Activated naive CD8-positive, alpha-beta T cell (primary cell): ENCODE results near the gene IL26.
"Not testable (repeated sequence)": the region's sequence is repeated elsewhere in the genome, so short reads cannot be mapped to it uniquely, and the experiment has no call there.

Experiments used
- H3K27ac Mint-ChIP-seq: one replicate; pipeline ENCODE4 v1.8.0; 2021; ENCODE audit warnings: mixed read lengths
- H3K27me3 Mint-ChIP-seq: one replicate; pipeline ENCODE4 v1.8.0; 2021; ENCODE audit warnings: mixed read lengths
- H3K36me3 Mint-ChIP-seq: one replicate; pipeline ENCODE4 v1.8.0; 2021; ENCODE audit warnings: mixed read lengths
- H3K4me1 Mint-ChIP-seq: one replicate; pipeline ENCODE4 v1.8.0; 2021; ENCODE audit warnings: low read depth, mixed read lengths
- H3K4me3 Mint-ChIP-seq: one replicate; pipeline ENCODE4 v1.8.0; 2021; ENCODE audit warnings: mild to moderate bottlenecking, mixed read lengths
- H3K9me3 Mint-ChIP-seq: one replicate; pipeline ENCODE4 v1.8.0; 2021; ENCODE audit warnings: low read depth, mixed read lengths

The IL26 gene

DNA sequence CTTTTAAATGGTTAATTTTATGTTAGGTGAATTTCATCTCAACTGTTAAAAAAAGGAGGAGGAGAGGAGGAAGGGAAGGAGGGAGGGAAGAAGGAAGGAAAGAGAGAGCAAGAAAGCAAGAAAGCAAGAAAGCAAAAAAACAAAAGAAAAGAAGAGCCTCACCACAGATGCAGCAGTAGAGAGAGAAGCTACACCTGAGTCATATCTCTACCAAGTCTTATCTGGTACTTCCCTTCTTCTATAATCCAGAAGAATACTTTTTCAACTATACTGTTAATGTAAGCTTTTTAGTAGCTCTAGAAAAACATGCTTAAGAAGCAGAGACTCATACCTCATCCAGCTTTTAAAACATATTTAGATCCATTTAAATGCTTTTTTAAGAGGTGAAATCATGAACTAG is 5.6 kb upstream of the IL26 start:
- Mint-ChIP-seq H3K4me1 (peaks cover 12% of the 10 kb centered on the region), H3K27me3 (no peaks in the 10 kb centered on the region), H3K27ac (no peak overlapping the region), H3K36me3 (peaks cover 3% of the 10 kb centered on the region), H3K4me3 (no peak overlapping the region), H3K9me3 (no peaks in the 10 kb centered on the region)

DNA sequence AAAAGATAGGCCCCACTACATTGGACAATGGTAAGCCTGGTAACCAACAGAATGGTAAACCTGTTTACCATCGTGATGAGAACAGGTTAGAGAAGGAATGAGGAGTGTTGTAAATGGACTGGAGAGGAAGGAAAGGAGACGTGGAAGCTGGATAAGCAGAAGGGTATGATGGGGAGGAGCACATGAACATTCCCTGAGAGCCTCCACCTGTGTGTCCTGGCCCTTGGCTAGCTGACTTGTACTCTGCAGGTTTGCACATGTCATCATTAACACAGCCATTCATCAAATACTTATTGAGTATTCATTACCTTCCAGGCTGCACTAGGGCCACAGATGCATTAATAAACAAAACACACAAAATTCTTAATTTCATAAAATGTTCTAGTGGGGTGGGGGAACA is 4.3 kb upstream of the IL26 start:
- no peak overlapping the region for H3K27ac Mint-ChIP-seq
- no peak overlapping the region for H3K4me3 Mint-ChIP-seq
- no peaks in the 10 kb centered on the region for H3K9me3 Mint-ChIP-seq
- H3K4me1 Mint-ChIP-seq, result peaks cover 4% of the 10 kb centered on the region
- H3K27me3 Mint-ChIP-seq, result no peaks in the 10 kb centered on the region
- no peaks in the 10 kb centered on the region for H3K36me3 Mint-ChIP-seq

DNA sequence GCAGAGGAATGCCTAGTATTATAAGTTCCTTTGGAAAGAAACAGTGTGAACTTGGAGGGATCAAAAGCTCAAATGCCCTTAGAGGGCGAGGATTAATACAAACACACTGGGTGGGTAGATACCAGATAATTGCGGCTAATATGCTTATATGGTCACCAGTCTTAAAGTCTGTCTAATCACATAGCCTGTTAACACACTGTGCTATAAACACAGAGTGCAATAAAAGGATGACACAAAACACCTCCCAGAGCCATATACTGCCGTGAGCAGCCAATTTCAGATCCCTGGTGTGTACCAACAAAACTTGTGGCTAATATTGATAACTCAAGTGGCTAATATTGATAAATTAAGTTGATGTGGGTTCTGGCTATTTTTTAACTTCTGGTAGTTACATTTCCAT is 1.7 kb upstream of the IL26 start:
- Mint-ChIP-seq H3K36me3 (no peaks in the 10 kb centered on the region), H3K9me3 (no peaks in the 10 kb centered on the region), H3K4me1 (peaks cover 6% of the 10 kb centered on the region), H3K4me3 (no peak overlapping the region), H3K27ac (no peak overlapping the region), H3K27me3 (no peaks in the 10 kb centered on the region)

DNA sequence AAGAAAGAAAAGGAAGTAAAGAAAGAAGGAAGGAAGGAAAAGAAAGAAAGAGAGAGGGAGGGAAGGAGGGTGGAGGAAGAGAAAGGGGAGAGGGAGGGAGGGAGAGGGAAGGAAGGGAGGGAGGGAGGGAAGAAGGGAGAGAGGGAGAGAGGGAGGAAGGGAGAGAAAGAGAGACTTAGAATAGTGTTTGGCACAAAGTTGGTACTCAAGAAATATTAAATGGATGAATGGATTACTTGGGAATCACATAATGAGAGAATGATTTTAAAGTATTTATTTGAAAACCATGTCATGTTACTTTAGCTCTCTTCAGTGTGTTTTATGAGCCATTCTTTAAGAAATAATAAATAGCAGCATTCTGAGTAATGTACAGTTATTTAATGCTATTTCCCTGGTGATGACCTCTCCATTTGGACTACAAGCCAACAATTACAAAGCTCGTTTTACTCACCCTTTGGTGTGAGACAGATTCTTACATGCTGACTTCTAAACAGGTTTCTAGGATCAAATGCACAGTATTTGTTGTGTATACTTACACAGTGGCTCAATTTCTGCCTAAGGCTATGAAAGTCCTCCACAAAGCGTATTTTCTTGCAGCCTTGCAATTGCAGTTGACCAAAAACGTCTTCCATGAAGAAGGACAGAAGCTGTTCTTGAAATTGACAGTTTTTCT is 861 bp downstream of the IL26 start:
- Mint-ChIP-seq H3K9me3 (no peaks in the 10 kb centered on the region), H3K36me3 (no peaks in the 10 kb centered on the region), H3K27ac (no peak overlapping the region), H3K4me1 (peaks cover 6% of the 10 kb centered on the region), H3K4me3 (no peak overlapping the region), H3K27me3 (no peaks in the 10 kb centered on the region)

DNA sequence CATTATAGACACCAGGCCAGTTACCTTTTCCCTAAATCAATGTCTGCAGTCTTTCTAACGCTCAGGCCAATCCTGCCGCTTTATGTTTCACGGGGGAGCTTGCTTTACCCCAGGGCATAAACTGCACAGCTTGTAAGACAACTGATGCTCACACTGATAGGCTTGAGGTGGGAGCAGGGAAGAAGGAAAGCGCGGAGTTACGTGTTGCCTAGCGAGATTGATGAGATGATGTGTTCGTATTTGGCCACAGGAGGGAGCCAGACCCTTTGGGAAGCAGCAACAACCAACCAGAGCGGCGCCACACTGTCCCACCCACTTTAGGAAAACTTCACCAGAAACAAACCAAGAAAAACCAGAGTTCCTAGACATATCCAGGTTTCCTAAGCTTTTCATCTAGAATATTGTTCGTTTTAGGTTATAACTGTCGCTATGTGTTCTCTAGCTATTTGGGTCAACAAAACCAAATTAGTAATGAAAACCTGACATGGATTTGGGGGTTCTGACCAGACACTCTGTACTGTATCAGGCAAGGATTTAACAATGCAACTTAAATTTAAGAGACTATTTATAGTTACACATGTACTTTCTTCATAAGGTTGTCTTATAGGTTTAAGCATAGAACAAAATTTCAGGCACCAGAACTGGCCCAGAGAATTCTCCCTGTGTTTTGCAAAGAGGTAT is 2.4 kb downstream of the IL26 start:
- H3K4me3 Mint-ChIP-seq, result peak overlapping the region; percentile 61
- no peaks in the 10 kb centered on the region for H3K27me3 Mint-ChIP-seq
- H3K4me1 Mint-ChIP-seq, result peaks cover 6% of the 10 kb centered on the region
- H3K9me3 Mint-ChIP-seq, result no peaks in the 10 kb centered on the region
- no peak overlapping the region for H3K27ac Mint-ChIP-seq
- no peaks in the 10 kb centered on the region for H3K36me3 Mint-ChIP-seq

DNA sequence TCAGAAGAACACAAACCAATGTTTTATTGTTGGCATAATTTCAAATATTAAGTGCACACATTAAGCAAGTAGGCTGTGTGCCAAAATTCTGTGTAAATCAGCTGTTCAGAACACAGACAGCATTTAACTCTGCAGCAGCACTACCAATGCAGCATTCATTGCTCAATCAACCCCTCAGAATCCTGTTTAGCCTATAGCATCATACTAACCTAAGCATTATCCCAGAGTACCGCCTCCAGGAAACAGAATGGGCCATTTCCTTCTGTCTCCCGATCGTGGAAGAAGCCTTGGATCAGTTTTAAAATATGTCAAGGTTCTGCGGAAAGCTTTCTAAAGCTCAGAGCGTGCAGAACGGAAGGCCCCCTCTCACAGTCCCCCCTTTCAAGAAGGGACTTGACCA is 3.3 kb downstream of the IL26 start:
- no peaks in the 10 kb centered on the region for H3K9me3 Mint-ChIP-seq
- H3K36me3 Mint-ChIP-seq, result no peaks in the 10 kb centered on the region
- H3K27me3 Mint-ChIP-seq, result no peaks in the 10 kb centered on the region
- H3K27ac Mint-ChIP-seq, result no peak overlapping the region
- no peak overlapping the region for H3K4me3 Mint-ChIP-seq
- peaks cover 6% of the 10 kb centered on the region for H3K4me1 Mint-ChIP-seq

DNA sequence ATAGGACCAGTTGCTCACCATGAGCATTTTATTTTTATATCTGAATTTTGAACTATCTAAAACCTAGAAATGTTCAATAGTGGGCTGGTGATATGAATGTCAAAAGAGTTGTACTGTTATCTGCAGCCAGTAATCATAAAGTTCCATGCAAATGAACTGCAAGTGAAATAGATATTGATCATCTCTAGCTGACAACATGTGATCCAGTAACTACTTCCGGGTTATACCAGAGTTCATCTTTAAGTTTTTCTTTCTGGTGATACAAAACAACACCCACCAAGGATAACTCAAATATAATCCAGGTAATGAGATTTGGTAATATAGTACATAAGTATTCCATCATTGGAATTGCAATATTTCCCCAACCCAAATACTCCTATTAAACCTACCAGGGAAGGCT is 4.1 kb downstream of the IL26 start:
- H3K36me3 Mint-ChIP-seq, result no peaks in the 10 kb centered on the region
- no peaks in the 10 kb centered on the region for H3K27me3 Mint-ChIP-seq
- no peak overlapping the region for H3K4me3 Mint-ChIP-seq
- peaks cover 6% of the 10 kb centered on the region for H3K4me1 Mint-ChIP-seq
- H3K27ac Mint-ChIP-seq, result no peak overlapping the region
- H3K9me3 Mint-ChIP-seq, result no peaks in the 10 kb centered on the region

DNA sequence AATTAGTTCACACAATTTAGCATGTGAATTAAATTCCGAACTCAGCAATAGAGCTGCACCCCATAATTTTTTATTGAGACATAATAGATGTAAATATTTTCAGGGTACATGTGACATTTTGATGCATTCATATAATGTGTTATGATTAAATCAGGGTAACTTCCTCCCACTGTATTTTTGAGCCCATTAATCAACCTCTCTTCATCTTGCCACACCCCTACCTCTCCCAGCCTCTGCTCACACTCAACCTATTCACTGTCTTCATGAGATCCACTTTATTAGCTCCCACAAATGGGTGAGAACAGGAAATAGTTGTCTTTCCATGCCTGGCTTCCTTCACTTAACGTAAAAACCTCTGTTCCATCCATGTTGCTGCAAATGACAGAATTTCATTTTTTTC is 14.7 kb downstream of the IL26 start:
- H3K27me3 Mint-ChIP-seq, result no peaks in the 10 kb centered on the region
- peaks cover 14% of the 10 kb centered on the region for H3K4me1 Mint-ChIP-seq
- H3K9me3 Mint-ChIP-seq, result peaks cover 5% of the 10 kb centered on the region
- no peaks in the 10 kb centered on the region for H3K36me3 Mint-ChIP-seq
- H3K27ac Mint-ChIP-seq, result no peak overlapping the region
- no peak overlapping the region for H3K4me3 Mint-ChIP-seq

DNA sequence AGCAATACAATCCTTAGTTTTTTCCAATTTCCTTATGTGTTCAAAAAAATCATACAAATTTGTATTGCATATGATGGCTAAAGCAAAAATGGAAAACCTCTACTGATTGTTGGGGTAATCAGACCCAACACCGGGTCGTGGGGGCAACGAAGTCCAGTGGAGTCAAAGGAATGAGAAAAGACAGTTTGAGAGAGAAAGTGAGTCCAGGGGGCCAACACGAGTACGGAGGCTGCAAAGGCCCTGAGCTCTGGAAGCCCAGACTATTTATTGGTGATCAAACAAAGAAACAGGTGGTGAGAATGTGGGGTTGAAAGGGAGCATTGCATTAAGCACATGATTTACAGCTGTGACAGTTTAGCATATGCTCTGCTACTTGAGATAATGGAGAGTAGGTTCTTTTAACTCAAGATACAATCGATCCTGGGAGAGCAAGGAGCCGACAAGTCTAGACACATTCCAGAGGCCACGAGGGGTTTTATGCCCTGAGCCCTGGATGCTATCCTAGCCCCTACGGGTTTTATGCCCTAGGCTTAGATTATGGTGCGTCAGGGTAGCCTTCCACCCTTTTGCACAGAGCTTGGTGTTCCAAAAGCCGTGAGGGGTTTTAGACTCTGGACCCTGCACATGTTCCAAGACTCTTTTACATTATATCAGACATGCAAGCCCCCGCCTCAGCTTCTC is 16.4 kb downstream of the IL26 start:
- not testable (repeated sequence) for H3K27ac Mint-ChIP-seq, H3K27me3 Mint-ChIP-seq, H3K4me3 Mint-ChIP-seq, H3K36me3 Mint-ChIP-seq, H3K9me3 Mint-ChIP-seq
- H3K4me1 Mint-ChIP-seq, result peaks cover 14% of the 10 kb centered on the region

DNA sequence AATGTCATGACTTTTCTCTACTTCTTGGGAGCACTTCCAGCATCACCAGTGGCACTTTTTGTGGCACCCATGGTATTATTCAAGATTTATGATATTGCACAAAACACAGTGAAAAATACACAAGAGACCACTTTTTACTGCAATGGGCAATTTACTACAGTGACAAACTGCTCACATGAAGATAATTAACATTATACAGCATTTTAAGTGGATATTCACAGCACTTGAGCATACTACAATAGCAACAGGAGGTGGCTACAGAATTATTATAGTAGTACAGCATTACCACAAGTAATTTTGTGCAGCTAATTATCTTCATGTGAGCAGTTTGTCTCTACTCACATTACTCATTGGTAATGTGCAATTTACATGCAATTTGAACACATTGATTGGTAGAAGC is 18.3 kb downstream of the IL26 start:
- Mint-ChIP-seq H3K9me3 (peaks cover 5% of the 10 kb centered on the region), H3K4me3 (no peak overlapping the region), H3K27me3 (no peaks in the 10 kb centered on the region), H3K27ac (no peak overlapping the region), H3K4me1 (peaks cover 27% of the 10 kb centered on the region), H3K36me3 (no peaks in the 10 kb centered on the region)

DNA sequence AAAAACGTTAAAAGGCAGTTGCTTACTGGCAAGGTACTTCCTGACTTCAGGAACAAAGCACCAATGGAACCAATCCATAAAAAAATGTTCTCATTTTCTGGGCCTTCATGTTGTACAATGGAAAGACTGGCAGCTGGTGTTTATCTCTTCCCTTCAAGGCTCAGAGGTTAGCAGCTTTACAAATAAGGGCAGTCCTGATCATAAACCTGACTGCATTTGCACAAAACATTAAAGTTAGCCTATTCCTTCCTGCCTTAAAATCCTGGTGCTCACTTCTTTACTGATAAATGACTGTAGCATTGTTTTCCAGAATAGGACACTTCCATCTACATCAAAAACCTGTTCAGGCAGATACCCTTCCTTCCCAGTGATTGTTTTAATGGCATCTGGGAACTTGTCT is 19.2 kb downstream of the IL26 start:
- Mint-ChIP-seq H3K4me1 (peaks cover 21% of the 10 kb centered on the region), H3K27ac (no peak overlapping the region), H3K36me3 (no peaks in the 10 kb centered on the region), H3K27me3 (no peaks in the 10 kb centered on the region), H3K9me3 (no peaks in the 10 kb centered on the region), H3K4me3 (no peak overlapping the region)

DNA sequence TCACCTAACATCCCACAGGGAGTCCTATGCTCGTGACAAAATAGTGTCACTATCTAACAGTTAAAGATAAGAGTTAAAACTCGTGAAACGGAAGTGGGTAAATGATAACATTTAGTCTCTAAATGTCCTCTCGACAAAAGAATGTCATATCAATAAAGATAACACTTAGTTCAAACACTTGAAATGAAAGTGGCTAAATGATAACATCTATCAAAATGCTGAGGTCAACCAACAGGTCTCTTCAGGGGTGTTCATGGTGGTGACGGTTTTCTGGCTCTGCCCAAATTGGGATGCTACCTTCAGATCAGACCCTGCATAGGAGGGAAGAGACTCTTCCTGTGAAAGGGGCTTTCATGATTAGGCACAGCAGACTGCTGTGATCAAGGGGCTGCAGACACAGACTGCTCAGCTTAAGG is 22.1 kb downstream of the IL26 start:
- Mint-ChIP-seq H3K4me3 (no peak overlapping the region), H3K9me3 (no peaks in the 10 kb centered on the region), H3K36me3 (no peaks in the 10 kb centered on the region), H3K4me1 (peaks cover 39% of the 10 kb centered on the region), H3K27ac (no peak overlapping the region), H3K27me3 (no peaks in the 10 kb centered on the region)

DNA sequence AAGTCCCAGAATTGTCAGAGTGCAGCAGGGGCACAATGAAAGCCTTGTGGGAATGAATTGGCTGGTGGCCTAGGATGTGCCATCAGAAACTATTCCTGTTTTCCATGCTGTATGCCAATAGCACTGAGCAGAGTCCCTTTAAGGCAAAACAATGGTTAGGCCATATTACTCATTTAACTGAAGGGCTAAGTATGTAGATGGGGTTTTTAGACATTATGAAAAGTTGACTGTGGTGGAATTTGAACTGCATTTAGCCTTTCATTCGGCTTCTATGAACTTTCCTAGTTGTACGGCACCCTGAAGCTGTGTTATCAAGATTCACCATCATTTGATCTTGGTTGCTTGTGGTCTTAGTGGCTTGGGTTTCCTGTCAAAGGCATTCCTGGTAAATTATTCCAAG is 24.8 kb downstream of the IL26 start:
- peak overlapping the region; percentile 10 for H3K27ac Mint-ChIP-seq
- peaks cover 41% of the 10 kb centered on the region for H3K4me1 Mint-ChIP-seq
- H3K9me3 Mint-ChIP-seq, result no peaks in the 10 kb centered on the region
- no peak overlapping the region for H3K4me3 Mint-ChIP-seq
- H3K36me3 Mint-ChIP-seq, result no peaks in the 10 kb centered on the region
- peaks cover 1% of the 10 kb centered on the region for H3K27me3 Mint-ChIP-seq

DNA sequence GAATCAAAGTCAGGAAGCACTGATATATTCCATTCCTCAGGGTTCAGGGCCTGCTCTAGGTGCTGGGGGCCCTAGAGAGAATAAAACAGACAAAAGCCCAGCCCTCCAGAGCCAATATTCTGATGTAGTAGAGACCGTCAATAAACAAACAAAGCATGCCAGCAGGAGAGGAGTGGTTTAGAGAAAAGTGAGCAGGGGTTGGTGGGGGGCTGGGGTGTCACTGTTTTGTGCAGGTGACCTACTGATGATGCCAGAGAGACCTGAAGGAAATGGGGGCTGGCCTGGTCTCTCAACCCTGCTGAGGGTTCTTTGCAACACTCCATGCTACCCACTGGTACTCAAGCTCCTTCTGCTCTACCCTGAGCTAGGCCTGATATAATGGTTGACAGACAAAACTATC is 26.5 kb downstream of the IL26 start:
- no peak overlapping the region for H3K4me3 Mint-ChIP-seq
- H3K9me3 Mint-ChIP-seq, result no peaks in the 10 kb centered on the region
- peaks cover 1% of the 10 kb centered on the region for H3K27me3 Mint-ChIP-seq
- no peaks in the 10 kb centered on the region for H3K36me3 Mint-ChIP-seq
- peak overlapping the region; percentile 62 for H3K27ac Mint-ChIP-seq
- H3K4me1 Mint-ChIP-seq, result peaks cover 41% of the 10 kb centered on the region

DNA sequence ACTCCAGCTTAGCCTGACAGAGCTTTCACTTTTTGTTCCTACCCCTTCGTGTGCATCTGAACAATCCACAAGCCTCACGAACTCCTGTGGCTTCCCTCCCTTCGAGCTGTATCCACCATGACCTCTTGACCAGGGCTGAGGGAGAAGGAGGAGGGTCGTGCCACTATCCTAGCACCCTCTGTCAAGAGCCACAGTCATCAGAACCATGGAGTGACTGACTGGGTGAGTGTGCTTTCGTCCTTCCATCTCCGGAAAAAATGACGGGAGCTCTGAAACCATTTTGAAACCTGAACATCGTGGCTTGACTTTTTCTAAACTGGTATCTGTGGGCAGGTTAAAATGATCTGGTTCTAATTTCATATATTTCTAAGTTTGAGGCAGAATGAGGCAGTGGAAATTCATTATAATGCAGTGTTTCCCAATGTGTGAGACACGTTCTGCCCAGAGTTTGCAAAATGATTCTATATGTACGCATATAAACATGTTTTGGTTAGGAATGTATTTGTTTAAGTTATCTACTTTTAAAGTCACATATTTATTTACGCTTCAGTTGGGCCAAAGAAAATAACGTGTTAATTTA is 27.0 kb downstream of the IL26 start:
- H3K4me1 Mint-ChIP-seq, result peaks cover 38% of the 10 kb centered on the region
- H3K27me3 Mint-ChIP-seq, result peaks cover 1% of the 10 kb centered on the region
- no peak overlapping the region for H3K4me3 Mint-ChIP-seq
- H3K9me3 Mint-ChIP-seq, result no peaks in the 10 kb centered on the region
- H3K27ac Mint-ChIP-seq, result peak overlapping the region; percentile 62
- H3K36me3 Mint-ChIP-seq, result no peaks in the 10 kb centered on the region
